Measurements from ENCODE around the gene SERP2. TPM values are rescaled to one million over a fixed set of nuclear protein-coding genes. Genes with fewer than 3 reads are reported as not detected.

SERP2 gene
- total and polyA plus RNA-seq, 2 of the 8 experiments (the other 6 are each of a cell fraction or from before 2014, with no cell fraction given): 2.0 to 2.3 TPM

DNA sequence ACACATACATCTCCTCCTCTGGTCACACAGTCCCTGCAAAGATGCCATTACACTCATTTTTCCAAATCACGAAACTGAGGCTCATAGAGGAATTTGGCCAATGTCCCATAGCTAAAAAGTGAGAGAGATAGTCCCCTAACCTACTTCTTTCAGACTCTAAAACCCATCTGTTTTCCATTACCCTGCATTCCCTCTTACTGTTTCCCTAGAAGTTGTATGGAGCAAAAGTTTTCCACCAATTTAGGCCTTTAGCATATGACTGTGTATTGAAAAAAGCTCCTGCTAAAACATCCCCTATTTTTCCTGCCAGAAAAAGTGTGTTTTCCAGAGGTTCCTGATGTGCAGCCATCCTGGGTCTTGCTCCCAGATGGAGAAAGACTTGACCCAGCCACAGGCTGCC lies 16.3 kb downstream of the SERP2 start:
- Histone ChIP-seq H3K9me3 (ENCODE audit: insufficient read depth in 2 of 2, low read depth in 1 of 2, low read length in 1 of 2) (no peaks in the 10 kb centered on the region), H3K4ac (replicated peaks; ENCODE audit: insufficient read length, low read depth, low read length) (no peak overlapping the region), H3K23me2 (ENCODE audit: low read depth, low read length) (no peaks in the 10 kb centered on the region), H2BK120ac (replicated peaks; ENCODE audit: low read depth, low read length) (no peak overlapping the region), H3K36me3 (ENCODE audit: control insufficient read depth in 2 of 4, insufficient read depth in 4 of 4, low read length in 3 of 4) (no peaks in the 10 kb centered on the region), H3K4me2 (ENCODE audit: insufficient read depth in 1 of 2, low read depth in 2 of 2, low read length in 2 of 2) (no peak overlapping the region), H4K5ac (ENCODE audit: insufficient read length, low read depth, low read length) (no peak overlapping the region), H2BK15ac (ENCODE audit: low read length) (no peak overlapping the region), H3K4me3 (ENCODE audit: extremely low read depth in 1 of 4, insufficient read depth in 2 of 4, low read depth in 3 of 4, low read length in 4 of 4) (no peak overlapping the region), H3K56ac (replicated peaks; ENCODE audit: insufficient read length, low read depth, low read length) (no peak overlapping the region), H2BK20ac (ENCODE audit: low read length) (no peak overlapping the region), H2AFZ (ENCODE audit: low read length) (no peak overlapping the region), H3K18ac (ENCODE audit: extremely low read depth, low read length) (no peak overlapping the region), H2BK12ac (ENCODE audit: low read depth, low read length) (no peak overlapping the region), H3K23ac (ENCODE audit: insufficient read length) (no peak overlapping the region), H3K27me3 (replicated peaks in 1 of 4; ENCODE audit: control insufficient read depth in 3 of 4, extremely low read depth in 1 of 4, insufficient read depth in 3 of 4, low read length in 3 of 4) (no peaks in the 10 kb centered on the region), H3K79me1 (ENCODE audit: low read depth, low read length) (no peaks in the 10 kb centered on the region), H2BK5ac (ENCODE audit: low read depth, low read length) (no peak overlapping the region), H2AK5ac (ENCODE audit: low read depth, low read length) (no peak overlapping the region), H4K91ac (replicated peaks; ENCODE audit: insufficient read length, low read length) (no peak overlapping the region), H4K8ac (ENCODE audit: extremely low read depth, insufficient read depth, low read length) (no peak overlapping the region), H4K20me1 (replicated peaks in 1 of 2; ENCODE audit: control insufficient read depth in 1 of 2, insufficient read depth in 2 of 2, low read length in 2 of 2) (no peaks in the 10 kb centered on the region), H3K27ac (ENCODE audit: low read depth, low read length) (no peak overlapping the region), H3K9ac (replicated peaks in 1 of 4; ENCODE audit: extremely low read depth in 1 of 4, low read depth in 3 of 4, low read length in 3 of 4) (no peak overlapping the region), H3K79me2 (ENCODE audit: control insufficient read depth in 1 of 2, insufficient read depth in 2 of 2, low read length in 2 of 2) (no peaks in the 10 kb centered on the region), H3K14ac (ENCODE audit: insufficient read length) (no peak overlapping the region), H3K4me1 (replicated peaks in 1 of 4; ENCODE audit: control insufficient read depth in 3 of 4, insufficient read depth in 4 of 4, low read length in 3 of 4) (peaks cover 0 to 5% (median 0%) of the 10 kb centered on the region in 4 experiments; a peak in 2 of 7 replicates)
- DNase-seq (ENCODE audit: low read depth in 1 of 2, low spot score in 2 of 2) (no peak), FAIRE-seq (no peak)
- CTCF ChIA-PET (ENCODE audit: partially characterized antibody): interaction anchor here (0.8 to 1.5 kb wide), 2 partner anchors 11 to 47 kb away, joined by 3 to 4 read pairs; no protein-coding TSS in a partner anchor
- POLR2A ChIA-PET (ENCODE audit: partially characterized antibody): interaction anchor here (0.8 to 1.2 kb wide), 4 partner anchors 11 to 47 kb away, joined by 3 to 4 read pairs (median 3); no protein-coding TSS in a partner anchor
- WGBS, 2 experiments (ENCODE audit: extremely low coverage in 1 of 2, insufficient coverage in 1 of 2, insufficient read length in 1 of 2, insufficient replicate concordance in 2 of 2, low coverage in 1 of 2, low lambda C conversion rate in 2 of 2, missing lambda C conversion rate in 1 of 2): 100% methylated on average over 1 of the region's 1 CpG; no CpG with 5 or more reads in 1 of the 2 experiments
- TF ChIP-seq CTBP2 (IDR thresholded peaks at IDR 0.05; ENCODE audit: borderline replicate concordance, insufficient read depth, insufficient read length, low read length): no peak
- no peak for TF ChIP-seq GABPA (IDR thresholded peaks at IDR 0.05; ENCODE audit: borderline replicate concordance, insufficient read depth, low read length)
- no peak for TF ChIP-seq TAF7 (optimal IDR thresholded peaks at IDR 0.05; ENCODE audit: borderline replicate concordance, low read depth, low read length)
- TF ChIP-seq BACH1 (IDR thresholded peaks at IDR 0.05; ENCODE audit: low read length): no peak
- TF ChIP-seq HDAC6 (IDR thresholded peaks at IDR 0.05; ENCODE audit: low read depth, low read length): no peak
- TF ChIP-seq, protein P1, sequence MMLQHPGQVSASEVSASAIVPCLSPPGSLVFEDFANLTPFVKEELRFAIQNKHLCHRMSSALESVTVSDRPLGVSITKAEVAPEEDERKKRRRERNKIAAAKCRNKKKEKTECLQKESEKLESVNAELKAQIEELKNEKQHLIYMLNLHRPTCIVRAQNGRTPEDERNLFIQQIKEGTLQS (IDR thresholded peaks at IDR 0.05; ENCODE audit: insufficient read depth, low read depth, low read length): no peak
- no peak for TF ChIP-seq RBBP5 (IDR thresholded peaks at IDR 0.05; ENCODE audit: borderline replicate concordance, low read depth, low read length)
- no peak for TF ChIP-seq JUN (IDR thresholded peaks at IDR 0.05; ENCODE audit: low read depth, low read length)
- no peak for TF ChIP-seq CHD1 (IDR thresholded peaks at IDR 0.05; ENCODE audit: low read depth, low read length)
- TF ChIP-seq POU5F1 (IDR thresholded peaks at IDR 0.05; ENCODE audit: low read depth, low read length): no peak
- no peak for TF ChIP-seq NRF1 (IDR thresholded peaks at IDR 0.05; ENCODE audit: low read depth, low read length)
- no peak for TF ChIP-seq JUND (IDR thresholded peaks at IDR 0.05; ENCODE audit: low read length)
- TF ChIP-seq HDAC2 (IDR thresholded peaks at IDR 0.05; ENCODE audit: borderline replicate concordance in 1 of 2, low read depth in 2 of 2, low read length in 2 of 2): no peak
- TF ChIP-seq SIX5 (IDR thresholded peaks at IDR 0.05; ENCODE audit: low read depth, low read length): no peak
